NCI-H1694 (cell line): Measurements from ENCODE around the gene NAPG.
"Not testable (repeated sequence)": the region's sequence is repeated elsewhere in the genome, so short reads cannot be mapped to it uniquely, and the experiment has no call there.

ENCODE experiments used
- DNase-seq: peaks from one replicate; lab custom pipeline; 2025; lab: John Stamatoyannopoulos, UW

Gene NAPG

GRCh38 chr18:10579079-10579867 is 53.4 kb downstream of the NAPG start:
- DNase-seq = no peak

GRCh38 chr18:10580215-10580614 is 54.4 kb downstream of the NAPG start:
- DNase-seq = no peak

GRCh38 chr18:10585260-10585659 is 59.4 kb downstream of the NAPG start:
- no peak for DNase-seq

- no peak for DNase-seq
Measured at GRCh38 chr18:10588975-10589374, 63.1 kb downstream of the NAPG start.

- no peak for DNase-seq
Measured at GRCh38 chr18:10590412-10590811, 64.6 kb downstream of the NAPG start.

- no peak for DNase-seq
Measured at GRCh38 chr18:10591896-10592295, 66.1 kb downstream of the NAPG start.

- DNase-seq = not testable (repeated sequence)
Measured at GRCh38 chr18:10593366-10594022, 67.7 kb downstream of the NAPG start.

GRCh38 chr18:10595917-10596316 is 70.1 kb downstream of the NAPG start:
- DNase-seq = not testable (repeated sequence)

GRCh38 chr18:10597695-10598094 is 71.9 kb downstream of the NAPG start:
- not testable (repeated sequence) for DNase-seq

- not testable (repeated sequence) for DNase-seq
Measured at GRCh38 chr18:10600701-10601100, 74.9 kb downstream of the NAPG start.
